DMS53 treated with DMSO at 0.1 percent for 48 hours (cell line): ENCODE measurements around the gene CBLC.

Source experiments
- DNase-seq: peaks from one replicate; lab custom pipeline; 2025; ENCODE audit not compliant: unreplicated experiment; lab: John Stamatoyannopoulos, UW

CBLC gene

GRCh38 chr19:44795398-44795987 is 17.8 kb downstream of the CBLC start:
- no peak for DNase-seq

GRCh38 chr19:44796701-44797115 is 19.0 kb downstream of the CBLC start:
- peak; percentile 69 for DNase-seq

GRCh38 chr19:44799627-44800346 is 22.1 kb downstream of the CBLC start:
- no peak for DNase-seq

- peak; percentile 12 for DNase-seq
These were observed 22.8 kb downstream of the CBLC start for GRCh38 chr19:44800461-44800860.

GRCh38 chr19:44803442-44804428 is 26.0 kb downstream of the CBLC start:
- no peak for DNase-seq

- DNase-seq = no peak
These were observed 28.6 kb downstream of the CBLC start for GRCh38 chr19:44806291-44806690.

- peak; percentile 91 for DNase-seq
These were observed 29.5 kb downstream of the CBLC start for GRCh38 chr19:44807162-44807561.

GRCh38 chr19:44807652-44808462 is 30.2 kb downstream of the CBLC start:
- peak; percentile 54 for DNase-seq

GRCh38 chr19:44808463-44809371 is 31.0 kb downstream of the CBLC start, which contains the start of gene BCAM:
Gene BCAM (plus strand): TSS chr19:44809103. CDS start chr19:44809125, 22 bp downstream.
- DNase-seq = no peak

GRCh38 chr19:44809577-44810233 is 32.0 kb downstream of the CBLC start:
- DNase-seq = no peak

- no peak for DNase-seq
These were observed 32.8 kb downstream of the CBLC start for GRCh38 chr19:44810234-44811121.

- DNase-seq = no peak
These were observed 33.4 kb downstream of the CBLC start for GRCh38 chr19:44811122-44811419.

- no peak for DNase-seq
These were observed 34.5 kb downstream of the CBLC start for GRCh38 chr19:44812142-44812718.

- no peak for DNase-seq
These were observed 35.6 kb downstream of the CBLC start for GRCh38 chr19:44813070-44813840.

- DNase-seq = no peak
These were observed 36.3 kb downstream of the CBLC start for GRCh38 chr19:44813841-44814470.

GRCh38 chr19:44814517-44814916 is 36.8 kb downstream of the CBLC start:
- DNase-seq = no peak

- no peak for DNase-seq
These were observed 38.6 kb downstream of the CBLC start for GRCh38 chr19:44816301-44816700.
